ENCODE data around the gene ABCG1.

The ABCG1 gene

GRCh38 chr21:42332557-42333317, 113.8 kb downstream of the ABCG1 start:
- no peak for DNase-seq

GRCh38 chr21:42336054-42336453, 117.1 kb downstream of the ABCG1 start:
- no peak for DNase-seq

GRCh38 chr21:42337276-42337675, 118.3 kb downstream of the ABCG1 start:
- no peak for DNase-seq

- peak; percentile 32 for DNase-seq
Measured at GRCh38 chr21:42337830-42338728, 119.1 kb downstream of the ABCG1 start.

- DNase-seq, result no peak
Measured at GRCh38 chr21:42338729-42339715, 120.1 kb downstream of the ABCG1 start.

GRCh38 chr21:42340187-42341050, 121.5 kb downstream of the ABCG1 start:
- no peak for DNase-seq

GRCh38 chr21:42341776-42342542, 123.0 kb downstream of the ABCG1 start:
- DNase-seq, result no peak

- no peak for DNase-seq
Measured at GRCh38 chr21:42343101-42343500, 124.2 kb downstream of the ABCG1 start.

- DNase-seq, result no peak
Measured at GRCh38 chr21:42343556-42343955, 124.6 kb downstream of the ABCG1 start.

- no peak for DNase-seq
Measured at GRCh38 chr21:42343963-42344510, 125.1 kb downstream of the ABCG1 start.

- DNase-seq, result no peak
Measured at GRCh38 chr21:42344631-42345030, 125.7 kb downstream of the ABCG1 start.

GRCh38 chr21:42346441-42346840, 127.5 kb downstream of the ABCG1 start:
- DNase-seq, result no peak

Measured in NCI-H1105 treated with DMSO at 0.1 percent for 48 hours (cell line).